GM12873 (cell line): ENCODE data around the gene PGAP6.
A peak's percentile ranks its signal among the peaks of the same experiment; 100 is the strongest.

Experiments used
- TF ChIP-seq, protein P1 (sequence below): IDR thresholded peaks from 2 replicates; pipeline ENCODE4 v1.5.1; 2012; ENCODE audit warnings: low read depth, mild to moderate bottlenecking, moderate library complexity, low read length, control low read depth; ENCODE audit not compliant: insufficient read depth; ENCODE audit errors: missing control alignments

Gene PGAP6

DNA sequence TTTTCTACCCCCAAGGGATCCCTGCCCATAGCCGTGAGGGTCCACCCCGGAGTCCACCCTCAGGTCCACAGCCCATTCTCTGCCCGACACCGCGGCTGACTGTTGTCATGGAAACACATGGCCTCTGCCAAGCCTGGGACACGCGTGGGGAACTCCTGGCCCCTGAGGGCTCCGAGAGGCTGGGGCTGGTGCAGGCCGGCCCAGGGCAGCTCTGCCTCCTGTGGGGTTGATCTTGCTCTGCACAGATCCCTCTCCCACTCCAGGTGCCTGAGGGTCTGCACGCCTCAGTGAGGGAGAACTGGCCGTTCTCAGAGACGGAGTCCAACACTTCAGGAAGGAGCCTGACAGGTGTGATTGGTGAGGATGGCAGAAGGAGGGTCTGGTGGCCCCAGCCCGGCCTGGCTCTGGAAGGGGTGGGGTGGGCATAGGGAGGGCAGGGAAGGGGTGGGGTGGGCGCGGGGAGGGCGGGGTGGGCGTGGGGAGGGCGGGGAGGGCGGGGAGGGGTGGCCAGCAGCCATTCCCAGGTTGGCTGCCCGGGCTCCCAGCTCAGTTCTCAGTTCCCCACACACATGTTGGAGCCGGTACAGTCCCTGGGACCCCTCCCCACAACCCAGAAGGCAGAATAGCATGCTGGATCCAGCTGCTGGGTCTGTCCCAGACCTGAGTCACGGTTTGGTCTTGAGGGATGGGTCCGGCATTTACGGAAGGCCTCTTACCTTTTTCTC, 17.9 kb downstream of the PGAP6 start:
- TF ChIP-seq, protein P1, sequence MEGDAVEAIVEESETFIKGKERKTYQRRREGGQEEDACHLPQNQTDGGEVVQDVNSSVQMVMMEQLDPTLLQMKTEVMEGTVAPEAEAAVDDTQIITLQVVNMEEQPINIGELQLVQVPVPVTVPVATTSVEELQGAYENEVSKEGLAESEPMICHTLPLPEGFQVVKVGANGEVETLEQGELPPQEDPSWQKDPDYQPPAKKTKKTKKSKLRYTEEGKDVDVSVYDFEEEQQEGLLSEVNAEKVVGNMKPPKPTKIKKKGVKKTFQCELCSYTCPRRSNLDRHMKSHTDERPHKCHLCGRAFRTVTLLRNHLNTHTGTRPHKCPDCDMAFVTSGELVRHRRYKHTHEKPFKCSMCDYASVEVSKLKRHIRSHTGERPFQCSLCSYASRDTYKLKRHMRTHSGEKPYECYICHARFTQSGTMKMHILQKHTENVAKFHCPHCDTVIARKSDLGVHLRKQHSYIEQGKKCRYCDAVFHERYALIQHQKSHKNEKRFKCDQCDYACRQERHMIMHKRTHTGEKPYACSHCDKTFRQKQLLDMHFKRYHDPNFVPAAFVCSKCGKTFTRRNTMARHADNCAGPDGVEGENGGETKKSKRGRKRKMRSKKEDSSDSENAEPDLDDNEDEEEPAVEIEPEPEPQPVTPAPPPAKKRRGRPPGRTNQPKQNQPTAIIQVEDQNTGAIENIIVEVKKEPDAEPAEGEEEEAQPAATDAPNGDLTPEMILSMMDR, result no peak

DNA sequence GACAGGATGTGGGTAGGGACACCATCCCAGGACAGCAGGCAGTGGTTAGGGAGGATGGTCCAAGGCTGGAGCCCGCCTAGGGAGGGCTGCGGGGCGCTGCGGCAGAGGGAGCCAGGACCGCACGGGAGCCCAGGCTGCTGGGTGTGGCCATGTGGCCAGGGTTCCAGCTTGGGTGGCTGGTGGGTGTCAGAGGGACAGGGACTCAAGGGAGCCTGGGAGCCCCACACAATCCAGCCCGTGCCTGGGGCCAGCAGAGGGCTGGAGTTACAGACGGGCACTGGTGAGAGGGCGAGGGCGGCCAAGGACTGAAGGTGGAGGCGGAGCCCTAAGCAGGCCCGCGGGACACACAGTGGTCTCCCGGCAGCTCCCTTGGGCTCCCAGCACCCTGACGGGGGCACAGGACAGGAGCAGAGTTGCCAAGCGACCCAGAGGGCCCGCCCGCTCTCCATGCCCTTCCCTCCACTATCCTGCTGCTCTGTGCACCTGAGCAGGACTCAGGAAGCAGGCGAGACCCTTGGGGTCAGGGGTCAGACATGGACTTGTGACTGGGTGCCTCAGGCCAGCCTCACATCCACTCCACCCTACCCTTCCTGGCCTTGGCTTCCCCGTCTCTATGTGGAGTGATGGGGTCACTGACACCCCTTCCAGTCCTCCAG, 18.5 kb downstream of the PGAP6 start:
- TF ChIP-seq, protein P1, result no peak

DNA sequence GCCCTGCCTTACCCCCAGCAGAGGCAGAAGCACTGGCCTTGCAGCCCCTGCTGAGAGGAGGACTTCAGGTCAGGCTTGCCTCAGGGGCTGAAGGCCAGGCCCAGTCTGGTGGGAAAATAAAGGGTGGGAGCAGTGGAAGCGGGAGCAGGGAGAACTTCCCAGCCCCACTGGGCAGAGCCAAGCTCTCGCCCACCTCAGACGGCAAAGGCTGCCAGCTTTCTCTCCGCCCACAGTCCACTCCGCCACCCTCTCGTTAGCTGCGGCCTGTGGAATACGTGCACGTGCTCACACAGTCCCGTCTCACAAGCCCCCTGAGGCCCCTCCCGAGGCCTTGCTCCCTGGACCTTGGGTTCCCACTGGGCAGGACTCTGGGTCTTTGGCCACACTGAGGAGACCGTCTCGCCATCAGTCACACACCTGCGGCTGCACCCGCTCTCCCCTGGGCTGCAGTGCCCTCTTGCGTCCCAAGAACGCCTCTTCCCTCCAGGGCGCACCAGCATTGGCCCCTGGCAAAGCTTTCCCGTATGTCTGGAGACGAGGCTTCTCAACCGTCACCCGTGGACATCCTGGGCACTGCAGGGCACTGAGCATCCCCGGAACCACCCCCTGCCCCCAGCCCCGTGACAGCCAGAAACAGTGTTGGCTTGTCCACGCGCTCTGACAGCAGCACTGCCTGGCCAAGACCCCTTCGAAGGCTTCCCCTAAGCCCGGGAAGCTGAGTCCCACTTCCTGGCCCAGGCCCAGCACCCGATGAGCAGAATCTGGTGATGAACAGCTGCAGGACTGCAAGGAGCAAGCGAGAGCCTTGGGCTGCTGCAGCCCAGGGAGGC, 19.7 kb downstream of the PGAP6 start:
- TF ChIP-seq, protein P1, result peak; percentile 82

DNA sequence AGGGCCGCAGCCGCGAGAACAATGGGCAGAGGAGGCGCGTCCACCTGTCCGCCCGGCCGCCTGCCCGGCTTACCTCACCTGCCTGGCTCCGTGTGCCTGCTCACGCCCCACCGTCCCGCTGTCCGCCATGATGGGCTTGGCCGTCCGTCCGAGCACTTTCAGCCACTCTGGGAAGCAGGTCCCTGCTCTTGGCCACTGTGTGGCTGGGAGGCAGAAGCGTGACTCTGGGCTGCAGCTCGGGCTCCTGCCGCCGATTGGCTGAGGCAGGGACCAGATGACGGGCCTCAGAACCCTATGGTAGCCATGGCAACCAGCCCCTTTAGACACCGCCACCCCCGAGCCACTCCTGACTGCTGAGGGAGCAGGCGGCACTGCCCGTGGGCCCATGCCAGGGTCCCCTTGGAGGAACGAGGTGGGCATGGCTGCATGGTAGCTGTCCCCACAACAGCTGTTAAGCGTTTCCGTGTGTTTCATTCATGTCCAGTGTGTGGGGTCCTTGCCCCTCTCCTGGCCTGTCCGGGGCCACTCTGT, 20.4 kb downstream of the PGAP6 start:
- TF ChIP-seq, protein P1, result no peak

DNA sequence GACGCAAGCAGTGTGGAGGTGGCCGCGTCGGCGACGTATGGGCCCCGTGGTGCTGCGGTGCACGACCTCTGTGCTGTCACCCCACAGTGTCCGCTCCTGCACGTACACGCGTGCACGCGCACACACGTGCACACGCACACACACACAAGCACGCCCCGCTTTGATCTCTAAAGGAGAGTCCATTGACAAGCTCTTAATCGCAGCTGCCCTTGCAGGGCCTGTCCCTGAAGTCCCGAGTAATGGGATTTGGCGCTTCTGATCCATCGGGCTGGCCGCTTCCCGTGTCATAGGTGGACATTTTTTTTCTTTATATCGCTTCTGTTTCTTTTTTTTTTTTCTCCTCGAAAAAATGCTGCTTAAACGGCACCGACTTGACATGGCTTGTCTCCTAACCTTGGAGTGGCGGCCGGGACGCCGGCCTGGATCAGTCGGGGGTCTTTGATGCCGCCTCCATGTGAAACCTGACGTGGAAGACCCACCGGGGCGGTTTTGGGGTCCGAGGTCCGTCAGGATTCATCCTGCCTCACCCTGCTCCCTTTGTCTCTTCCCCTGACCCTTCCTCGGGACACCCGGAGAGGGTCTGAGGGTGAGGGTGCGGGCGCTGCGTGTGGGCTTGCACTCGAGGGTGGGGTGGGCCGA, 21.0 kb downstream of the PGAP6 start:
- TF ChIP-seq, protein P1, result no peak

DNA sequence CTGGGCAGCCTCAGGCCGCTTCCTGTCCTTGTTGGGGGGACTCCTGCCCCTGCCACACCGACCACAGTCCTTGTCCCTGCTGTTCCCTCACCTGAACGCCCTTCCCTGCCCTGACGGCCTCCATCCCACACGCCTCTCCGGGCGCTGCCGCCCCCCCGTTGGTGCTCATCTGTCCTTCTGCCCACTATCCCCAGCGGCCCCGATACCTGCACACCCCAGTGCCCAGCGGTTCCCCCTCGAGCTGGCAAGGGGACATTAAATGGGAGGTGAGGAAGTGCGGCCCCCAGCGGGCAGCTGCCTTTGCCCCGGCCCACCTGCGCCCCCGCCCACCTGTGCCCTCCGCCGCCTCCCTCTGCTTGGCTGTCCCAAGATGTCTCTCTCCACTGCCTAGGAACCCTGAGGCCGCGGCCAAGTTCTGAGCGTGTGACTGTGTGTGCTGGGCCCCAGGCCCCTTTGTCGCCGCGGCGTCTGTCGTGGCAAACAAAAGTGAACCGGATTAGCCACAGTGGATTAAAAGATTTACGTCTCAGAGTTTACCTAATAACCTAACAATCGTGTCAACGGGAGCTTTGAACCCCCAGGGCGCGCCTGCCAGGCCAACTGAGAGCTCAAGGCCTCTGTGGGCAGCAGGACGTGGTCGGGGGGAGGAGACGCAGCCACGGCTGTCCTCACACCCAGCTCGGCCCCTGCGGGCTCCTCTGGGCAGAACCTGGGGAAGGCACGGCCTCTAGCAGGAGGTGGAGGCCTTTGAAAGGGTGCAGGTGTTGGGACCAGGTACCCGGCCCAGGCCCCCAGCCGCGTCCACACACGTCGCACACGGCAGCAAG, 21.7 kb downstream of the PGAP6 start:
- TF ChIP-seq, protein P1, result no peak
